HUDEP-2 (cell line): ENCODE results near the gene METTL25B.

ENCODE experiments used
- DNase-seq, 76 experiments: peaks; one replicate each; lab custom pipeline; 2025; ENCODE audit not compliant: unreplicated experiment in 76 of 76; lab: John Stamatoyannopoulos, UW

The METTL25B gene

DNA sequence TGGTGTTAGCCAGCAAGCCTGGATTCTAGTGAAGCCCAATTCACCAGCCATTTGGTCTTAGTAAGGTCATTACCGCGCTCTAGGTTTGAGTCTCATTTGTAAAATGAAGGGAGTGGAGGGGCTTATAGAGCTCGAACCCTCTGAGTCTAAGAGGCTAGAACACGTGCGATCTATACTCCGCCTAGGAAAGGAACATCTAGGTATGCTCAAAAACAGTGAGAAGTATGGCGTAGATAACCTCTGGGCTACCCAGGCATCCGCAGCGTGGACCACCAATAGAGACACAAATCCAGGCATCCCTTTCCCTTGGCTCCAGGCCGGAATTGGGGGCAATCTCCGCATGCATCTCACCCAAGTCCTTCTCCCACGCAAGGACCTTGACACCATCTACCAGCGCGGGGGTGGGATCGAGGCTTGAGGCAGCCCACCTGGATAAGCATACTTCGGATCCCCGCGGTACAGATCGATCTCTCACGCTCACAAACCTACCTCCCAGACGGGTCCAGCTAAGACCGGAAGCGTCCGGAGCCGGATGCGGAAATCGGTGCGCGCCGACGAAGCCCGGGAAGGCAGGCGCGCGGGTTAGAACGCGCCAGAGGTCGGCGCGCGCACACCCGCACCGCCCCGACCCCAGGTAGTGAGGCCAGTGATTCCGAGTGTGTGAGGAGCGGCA lies at the start of gene METTL25B:
Gene METTL25B, plus strand, starts transcription at position 544 of the 673 bp plus-strand sequence. CDS start 636 bp downstream, outside the sequence.
- peak in 71 of 76 experiments; percentile 35 to 94 (median 75) for DNase-seq

DNA sequence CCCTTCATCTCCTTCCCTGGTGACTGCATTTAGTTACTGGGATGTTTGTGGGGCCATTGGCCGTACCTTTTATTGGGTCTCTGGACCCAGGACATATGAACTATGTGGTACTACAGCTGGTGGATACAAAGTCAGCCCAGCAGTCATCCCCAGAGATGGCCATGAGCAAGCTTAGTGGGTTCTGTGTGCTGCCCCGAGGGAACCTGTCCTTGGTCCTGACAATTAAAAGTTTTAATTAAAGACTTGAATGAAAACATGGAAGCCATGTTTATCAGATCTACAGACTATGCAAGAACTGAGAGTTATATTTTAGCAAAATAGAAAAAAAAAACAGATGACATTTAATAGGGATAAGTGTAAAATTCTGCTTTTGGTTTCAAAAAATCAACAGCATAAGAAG lies 48.2 kb upstream of the METTL25B start:
- no peak for DNase-seq

DNA sequence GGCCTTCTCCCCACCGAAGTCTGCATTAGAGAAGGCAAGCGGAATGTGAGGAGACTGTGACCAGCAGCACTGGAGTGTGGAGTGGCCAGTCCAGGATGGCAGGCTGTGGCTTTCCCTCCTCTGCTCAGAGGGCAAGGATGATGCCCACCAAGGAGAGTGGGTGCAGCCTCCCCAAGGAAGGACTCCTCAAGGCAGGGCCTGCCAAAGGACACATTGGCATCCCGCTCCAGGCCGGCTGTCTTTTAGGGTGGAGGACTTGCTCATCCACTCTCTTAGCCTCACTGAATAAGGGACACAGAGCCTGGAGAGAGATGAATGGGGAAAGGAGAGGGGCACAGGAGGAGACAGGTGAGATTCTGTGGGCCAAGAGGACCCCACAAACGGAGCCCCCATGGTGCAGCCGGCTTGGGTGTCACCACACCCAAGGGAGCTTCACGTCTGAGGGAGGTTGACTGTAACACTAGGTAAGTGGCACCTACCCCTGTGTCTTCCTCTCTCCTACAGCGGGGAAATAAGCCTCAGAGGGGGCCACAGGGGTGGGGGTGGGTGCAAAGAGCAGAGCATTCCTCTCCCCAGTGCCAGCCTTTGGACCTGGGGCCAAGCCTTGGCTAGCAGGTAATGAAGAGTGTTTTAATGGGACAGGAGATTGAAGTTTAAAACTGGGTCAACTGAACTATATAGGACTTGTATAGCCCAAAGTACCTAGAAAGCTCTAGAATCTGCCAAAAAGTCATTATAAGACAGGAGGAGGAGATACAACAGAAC lies 46.9 kb upstream of the METTL25B start:
- no peak for DNase-seq

DNA sequence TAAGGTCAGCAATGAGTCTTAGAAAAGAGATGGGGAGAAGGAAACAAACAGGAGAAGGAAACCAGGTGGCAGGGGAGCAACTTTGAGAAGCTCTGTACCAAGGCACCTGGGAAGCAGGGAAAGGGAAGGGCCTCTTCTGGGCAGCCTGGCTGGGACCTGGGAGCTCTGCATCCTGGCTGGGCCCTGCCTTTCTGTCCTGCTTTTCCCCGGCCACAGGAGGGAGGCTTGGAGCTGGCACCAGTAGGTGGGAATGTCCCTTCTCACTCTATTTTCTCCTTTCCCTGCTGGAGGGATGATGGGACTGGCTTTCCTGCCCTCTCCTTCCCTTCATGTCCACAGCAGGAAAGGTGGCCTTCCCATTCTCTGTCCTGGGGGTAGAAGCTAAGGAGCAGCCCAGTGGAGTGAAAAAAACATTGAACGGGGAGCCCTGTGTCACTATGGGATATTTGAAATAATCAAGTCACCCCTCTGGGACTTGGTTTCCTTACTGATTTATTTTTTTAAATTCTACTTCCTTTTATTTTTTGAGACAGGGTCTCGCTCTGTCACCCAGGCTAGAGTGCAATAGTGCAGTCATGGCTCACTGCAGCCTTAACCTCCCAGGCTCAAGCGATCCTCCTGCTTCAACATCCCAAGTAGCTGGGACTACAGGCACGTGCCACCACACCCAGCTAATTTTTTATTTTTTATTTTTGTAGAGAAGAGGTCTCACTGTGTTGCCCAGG lies 45.9 kb upstream of the METTL25B start:
- no peak for DNase-seq

DNA sequence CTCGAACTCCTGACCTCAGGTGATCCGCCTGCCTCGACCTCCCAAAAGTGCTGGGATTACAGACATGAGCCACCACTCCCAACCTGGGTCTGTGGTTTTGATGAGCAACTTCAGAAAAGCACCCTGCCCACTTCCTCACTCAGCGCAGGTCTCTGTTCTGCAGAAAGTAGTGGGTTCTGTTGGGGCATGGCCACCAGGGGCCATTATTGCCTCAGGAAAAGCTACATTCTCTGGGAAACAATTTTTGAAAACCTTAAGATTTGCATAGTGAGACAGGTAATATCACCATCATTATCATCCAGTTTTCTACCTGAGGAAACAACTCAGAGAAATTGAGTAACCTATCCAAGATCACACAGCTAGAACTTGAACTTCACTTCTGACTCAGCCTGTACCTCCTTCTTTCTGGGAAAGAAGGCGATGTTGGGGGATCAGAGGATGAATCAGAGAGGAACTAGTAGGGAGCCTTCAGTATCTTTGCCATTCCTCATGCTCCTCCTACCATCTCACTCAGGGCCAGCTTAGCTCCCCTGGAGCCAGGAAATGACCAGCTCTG lies 44.0 kb upstream of the METTL25B start:
- DNase-seq: no peak

DNA sequence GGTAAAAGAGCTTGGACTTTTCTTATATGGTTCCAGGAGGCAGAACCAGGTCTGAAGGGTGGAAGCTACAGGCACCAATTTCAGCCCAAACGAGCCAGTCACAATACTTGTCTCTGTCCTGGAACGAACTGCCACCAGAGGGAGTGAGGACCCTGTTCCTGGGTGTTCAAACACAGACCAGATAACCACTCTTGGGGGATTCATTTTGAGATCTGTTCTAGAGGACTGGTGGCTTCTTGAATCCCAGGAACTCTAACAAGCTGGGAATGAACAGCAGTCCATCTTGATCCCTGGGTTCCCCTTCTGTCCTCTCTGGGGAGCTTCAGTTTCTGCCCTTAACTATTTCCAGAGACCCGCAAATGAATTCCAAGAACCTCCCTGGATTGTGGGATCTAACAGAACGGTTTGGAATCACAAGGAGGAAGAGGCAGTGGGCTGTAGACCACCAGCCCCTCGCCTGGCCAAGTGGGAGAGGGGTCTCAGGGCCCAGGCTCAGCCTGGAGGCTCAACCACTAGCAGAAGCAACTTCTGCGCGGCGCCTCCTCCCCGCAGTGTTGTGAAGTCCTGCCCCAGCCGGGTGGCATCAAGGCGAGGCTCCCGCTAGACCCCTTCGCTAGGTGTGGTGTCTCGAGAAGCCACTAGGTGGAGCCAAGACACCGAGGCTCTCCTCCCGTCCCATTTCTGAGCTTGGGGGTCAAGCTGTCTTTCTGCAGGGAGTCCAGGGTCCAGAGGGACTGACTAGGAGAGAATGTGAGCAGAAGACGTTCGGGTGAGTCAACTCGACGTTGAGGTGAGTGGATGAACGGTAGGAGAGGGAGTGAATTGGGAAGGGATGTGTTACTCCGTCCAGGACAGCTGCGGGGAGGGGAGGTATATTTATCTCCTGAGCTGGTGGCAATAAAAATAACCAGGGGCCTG lies 39.0 kb upstream of the METTL25B start:
- peak in 68 of 76 experiments; percentile 10 to 83 (median 61) for DNase-seq

DNA sequence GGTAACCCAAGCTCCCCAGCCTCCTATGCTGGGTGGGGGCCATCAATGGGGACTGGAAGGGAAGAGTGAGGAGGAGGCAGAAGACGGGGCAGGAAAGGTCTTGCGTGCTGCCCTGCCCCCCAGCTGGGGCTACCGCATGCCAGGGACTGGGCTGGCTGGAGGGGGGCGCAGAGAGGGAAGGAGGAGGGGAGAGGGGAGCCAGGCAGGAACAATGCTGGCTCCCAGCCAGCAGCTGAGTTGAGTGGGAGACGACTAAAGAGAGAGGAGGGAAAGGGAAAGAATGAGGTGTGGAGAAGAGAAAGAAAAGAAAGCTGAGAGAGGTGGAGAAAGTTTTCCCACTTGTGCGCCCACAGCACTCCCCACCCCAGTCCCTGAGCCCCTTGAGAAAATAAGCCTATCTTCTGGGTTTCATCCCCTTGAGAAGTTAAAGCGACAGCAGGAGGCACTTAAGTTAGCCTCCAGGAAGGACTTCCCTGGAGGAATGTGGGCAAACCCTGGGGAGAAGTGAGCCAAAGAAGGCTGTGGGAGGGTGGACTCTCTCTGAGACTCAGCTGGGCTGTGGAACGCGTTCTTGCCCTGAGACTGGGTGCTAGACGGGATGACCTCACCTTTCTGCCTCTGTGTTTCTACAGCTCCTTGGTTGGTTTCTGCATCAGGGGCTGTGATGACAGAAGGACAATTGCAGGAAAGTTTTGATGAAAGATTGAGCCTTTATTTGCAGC lies 38.2 kb upstream of the METTL25B start:
- DNase-seq: no peak

DNA sequence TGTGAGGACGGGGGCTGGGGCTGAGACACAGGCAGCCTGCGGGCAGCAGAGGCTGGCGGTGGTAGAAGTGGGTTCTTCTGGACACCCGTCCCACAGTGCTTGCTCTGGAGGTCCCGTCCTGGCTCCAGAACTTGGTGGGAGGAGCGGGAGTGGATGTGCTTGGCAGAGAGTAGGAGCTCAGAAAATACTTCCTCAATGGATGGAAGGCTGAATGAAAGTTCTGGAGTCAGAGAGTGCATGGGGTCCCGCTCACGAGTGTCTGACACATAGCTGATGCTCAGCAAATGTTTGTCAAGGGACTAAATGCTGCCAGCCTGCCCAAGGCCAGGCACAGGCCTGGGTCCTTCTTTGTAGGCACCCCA lies 37.6 kb upstream of the METTL25B start:
- DNase-seq: no peak

DNA sequence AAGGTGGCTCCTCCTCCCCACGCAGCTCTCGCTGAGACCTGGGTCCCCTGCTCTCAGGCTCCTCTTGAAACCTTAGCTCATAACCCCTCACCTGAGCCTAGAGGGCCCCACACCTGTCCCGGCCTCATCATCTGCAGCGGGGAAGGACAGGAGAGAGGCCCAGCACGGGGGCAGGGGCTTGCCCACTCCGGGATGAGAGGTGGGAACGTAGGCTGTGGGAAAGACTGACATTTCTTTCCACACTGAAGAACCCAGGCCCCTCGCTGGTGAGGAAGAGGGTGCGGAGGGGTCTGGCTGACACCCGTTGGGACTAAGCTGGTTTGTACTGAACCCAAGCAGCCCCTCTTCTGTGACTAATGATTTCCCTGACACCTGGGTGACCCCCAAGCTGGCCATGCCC lies 37.1 kb upstream of the METTL25B start:
- no peak for DNase-seq

DNA sequence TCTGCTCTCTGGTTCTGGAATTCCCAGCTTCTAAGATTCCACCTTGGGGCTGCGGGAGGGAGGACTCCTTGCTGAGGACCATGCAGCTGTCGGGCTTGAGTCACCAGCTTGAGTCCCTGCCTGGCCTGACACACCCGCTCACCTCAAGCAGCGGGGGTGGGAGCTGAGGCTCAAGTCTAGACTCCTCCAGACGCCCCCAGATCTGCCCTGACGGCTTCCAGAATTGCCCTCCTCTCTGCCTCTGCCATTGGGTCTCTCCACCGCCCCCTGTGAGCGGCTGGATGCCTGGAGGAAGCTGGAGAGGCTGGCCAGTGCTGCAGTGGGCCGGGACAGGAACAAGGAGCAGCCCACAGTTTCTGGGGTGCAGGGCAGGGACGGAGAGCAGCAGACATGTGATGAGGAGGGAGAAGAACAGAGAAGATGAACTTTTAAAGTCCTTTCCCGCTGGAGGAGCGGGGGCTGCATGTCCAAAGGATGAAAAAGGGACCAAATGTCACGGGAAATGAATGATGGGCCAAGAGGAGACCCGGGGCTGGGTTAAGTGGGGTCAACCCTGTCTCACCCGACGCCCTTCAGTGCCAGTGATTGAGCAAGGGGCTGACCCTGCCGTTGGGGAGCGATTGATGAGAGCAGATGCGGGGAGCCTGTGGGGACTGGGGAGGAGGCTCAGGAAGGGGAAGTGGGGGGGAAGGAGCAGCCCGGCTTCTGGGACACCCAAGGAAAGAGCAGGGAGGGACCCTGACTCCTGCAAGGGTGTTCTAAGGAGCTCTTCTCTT lies 36.4 kb upstream of the METTL25B start:
- DNase-seq: peak in 3 of 76 experiments; percentile 8 to 20 (median 10)

DNA sequence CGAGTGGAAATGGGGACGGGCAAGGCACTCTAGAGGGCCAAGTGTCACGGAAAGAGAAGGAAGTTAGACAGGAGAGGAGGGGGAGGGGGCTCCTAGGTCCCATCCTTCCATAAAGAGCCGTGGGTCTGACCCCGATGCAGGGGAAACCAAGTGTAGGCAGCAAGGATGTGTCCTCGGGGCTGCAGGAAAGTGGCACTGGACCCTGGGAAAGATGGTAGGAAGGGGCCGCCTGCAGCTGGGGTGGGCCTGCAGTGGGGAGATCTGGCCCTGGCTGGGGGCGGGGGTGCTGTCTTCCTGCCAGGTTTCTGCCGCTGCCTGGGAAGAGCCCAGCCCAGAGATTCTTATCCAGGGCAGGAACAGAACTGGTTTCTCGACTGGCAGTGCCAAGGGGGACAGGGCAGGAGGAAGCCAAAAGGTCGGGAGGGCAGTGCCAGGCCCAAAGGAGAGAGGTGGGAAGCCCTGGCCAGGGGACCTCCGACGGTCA lies 35.8 kb upstream of the METTL25B start:
- no peak for DNase-seq

DNA sequence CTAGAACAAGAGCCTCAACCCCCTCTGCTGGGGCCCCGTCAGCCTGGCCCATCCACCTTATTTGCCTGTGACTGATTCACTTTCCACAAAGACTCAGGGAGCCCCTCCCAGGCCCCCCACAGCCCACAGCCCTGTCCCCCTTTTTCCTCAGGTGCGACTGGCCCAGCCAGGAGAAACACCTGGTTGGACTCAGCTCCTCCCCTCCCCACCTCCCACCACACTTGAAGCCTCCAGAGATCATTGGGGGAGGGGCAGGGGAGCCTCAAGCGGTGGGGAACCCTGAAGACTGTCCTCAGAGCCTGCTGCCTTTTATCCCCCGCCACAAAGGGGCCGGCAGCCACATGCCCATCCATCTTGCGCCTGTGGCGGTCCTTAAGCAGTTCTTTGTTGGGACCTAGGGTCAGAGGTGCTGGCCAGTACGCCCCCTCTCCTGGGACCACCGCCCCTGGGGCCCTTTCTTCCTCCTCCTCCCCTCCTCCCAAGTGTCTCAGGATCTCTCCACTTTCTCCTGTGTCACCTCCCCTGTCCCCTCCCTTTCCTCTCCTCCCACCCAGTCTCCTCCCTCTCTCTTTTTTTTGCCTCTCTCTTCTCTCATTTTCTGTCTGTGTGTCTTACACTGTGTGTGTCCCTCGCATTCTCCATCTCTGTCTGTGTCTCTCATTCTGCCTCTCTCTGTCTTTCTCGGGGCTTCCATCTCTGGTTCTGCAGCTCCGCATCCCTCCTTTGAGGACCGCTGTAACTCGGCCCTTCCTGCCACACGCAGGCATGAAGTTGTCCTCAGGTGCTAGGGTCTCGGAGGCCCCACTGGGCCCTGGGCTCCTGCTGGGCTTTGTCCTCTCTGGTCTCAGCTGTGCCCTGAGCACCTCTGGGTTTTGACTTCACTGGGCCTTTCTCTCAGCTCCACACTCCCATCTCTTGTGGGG lies 35.1 kb upstream of the METTL25B start:
- DNase-seq: peak in 7 of 76 experiments; percentile 12 to 27 (median 18)

DNA sequence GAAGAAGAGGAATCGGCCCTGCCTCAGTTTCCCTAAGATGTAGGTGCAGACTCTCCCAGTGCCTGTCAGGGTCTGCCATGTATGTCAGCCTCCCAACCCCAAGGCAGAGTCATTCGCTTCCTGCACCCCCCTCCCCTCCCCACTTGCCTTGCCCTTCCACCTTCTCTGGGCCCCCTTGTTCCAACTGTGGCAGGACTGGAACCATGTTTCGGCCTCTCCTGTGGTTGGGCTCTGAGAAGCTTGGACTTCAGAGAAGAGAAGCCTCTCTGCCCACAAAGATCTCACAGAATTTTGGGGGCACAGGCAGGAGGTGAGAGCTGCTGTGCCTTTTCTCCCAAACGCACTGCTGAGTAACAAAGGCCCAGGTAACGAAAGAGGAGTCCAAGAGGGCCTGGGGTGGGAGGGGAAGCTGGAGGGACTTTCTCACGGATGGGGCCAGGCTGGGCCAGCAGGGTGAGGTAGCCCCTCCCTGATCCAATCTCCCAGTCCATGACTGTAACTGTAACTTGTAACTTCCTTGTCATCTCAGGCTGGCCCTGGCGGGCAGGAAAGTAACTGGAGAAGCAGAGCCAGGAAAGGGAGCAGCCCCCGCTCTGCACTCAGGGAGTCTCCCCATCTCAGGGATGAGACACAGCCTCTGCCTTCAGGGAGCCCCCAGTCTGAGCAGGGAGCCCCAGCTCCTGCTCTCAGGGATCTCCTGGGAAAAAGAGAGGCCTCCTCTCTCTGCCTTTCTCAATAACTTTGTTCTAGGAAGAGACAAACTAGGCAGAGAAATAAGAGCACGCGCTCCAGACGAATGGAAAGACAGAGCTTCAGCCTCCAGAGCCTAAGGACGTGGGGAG lies 34.2 kb upstream of the METTL25B start:
- no peak for DNase-seq

DNA sequence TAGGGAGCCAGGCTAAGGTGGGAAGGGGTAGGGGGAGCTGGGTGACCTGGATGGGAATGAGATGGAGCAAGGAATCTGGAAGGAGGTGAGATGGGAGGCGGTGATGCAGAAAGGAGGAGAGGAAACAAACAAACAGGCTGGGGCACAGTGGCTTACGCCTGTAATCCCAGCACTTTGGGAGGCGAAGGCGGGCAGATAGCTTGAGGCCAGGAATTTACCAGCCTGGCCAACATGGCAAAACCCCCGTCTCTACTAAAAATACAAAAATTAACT lies 33.6 kb upstream of the METTL25B start:
- DNase-seq: no peak

DNA sequence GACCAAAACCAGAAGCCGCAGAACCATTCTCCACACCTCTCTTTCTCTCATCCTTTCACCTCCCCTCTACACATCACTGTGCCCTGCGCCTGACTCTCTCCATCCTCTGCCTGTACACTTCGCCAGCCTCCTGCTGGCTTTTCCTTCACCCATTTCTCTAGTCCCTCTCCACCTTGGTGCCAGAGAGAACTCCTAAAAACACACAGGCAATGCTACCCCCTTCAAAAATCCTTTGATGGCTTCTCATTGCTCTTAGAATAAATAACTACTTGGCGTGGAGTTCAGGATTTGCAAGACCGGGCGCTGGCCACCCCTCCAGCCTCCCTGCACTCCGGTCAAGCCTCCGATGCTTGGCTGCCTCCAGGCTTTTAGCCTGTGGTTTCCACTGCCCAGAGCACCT lies 31.5 kb upstream of the METTL25B start:
- no peak for DNase-seq

DNA sequence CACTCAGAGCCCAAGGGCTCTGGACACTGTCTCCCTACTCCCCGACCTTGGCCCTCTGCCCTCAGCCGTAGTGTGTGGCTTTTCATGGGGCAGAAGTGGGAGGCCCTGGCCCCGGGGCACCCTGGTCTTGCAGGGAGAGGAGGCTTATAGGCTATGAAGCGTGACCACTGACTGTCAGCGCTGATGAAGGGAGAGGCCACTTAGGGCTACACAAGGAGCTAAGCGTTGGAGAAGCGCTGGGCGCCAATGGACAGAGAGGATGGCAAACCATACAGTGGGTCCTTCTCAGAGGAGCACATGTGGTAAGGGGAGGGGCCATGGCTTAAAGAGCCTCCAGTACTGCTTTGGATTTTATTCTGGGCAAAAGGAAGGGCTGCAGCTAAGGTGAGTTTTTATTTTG lies 30.8 kb upstream of the METTL25B start:
- DNase-seq: no peak

DNA sequence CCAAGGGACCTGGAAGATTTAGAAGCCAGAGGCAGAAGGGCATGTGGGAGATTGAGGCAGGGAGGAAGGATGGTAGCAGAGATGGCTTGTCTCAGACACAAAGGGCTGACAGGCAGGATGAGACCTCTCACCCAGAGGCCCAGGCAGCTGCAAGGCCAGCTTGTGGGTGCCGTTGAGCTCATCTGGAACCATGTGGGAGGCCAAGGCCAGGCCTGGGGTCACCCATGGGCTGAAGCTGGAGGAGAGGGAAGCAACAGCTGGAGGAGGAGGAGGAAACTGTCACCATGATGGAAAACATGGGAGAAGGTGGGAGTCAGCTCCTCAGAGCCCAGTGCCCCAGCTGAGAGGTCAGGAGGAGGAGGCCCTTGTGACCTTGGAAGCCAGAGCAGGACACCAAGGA lies 29.3 kb upstream of the METTL25B start:
- no peak for DNase-seq
